ENCODE results near the gene MT2A.

MT2A gene

GRCh38 chr16:56645311-56645710, 36.9 kb downstream of the MT2A start:
- Histone ChIP-seq H3K36me3 (ENCODE audit: low read length) (no peaks in the 10 kb centered on the region), H2AFZ (ENCODE audit: low read depth, low read length, severe bottlenecking) (no peak overlapping the region), H3F3A (ENCODE audit: insufficient read depth) (no peaks in the 10 kb centered on the region), H4K20me1 (ENCODE audit: low read depth, low read length) (no peaks in the 10 kb centered on the region), H3K79me2 (ENCODE audit: insufficient read depth, low read length) (no peaks in the 10 kb centered on the region), H3K9me3 (ENCODE audit: insufficient read depth, low read length) (no peaks in the 10 kb centered on the region), H3K27me3 (ENCODE audit: low read length) (no peaks in the 10 kb centered on the region), H3K27ac (ENCODE audit: low read depth, low read length) (no peak overlapping the region), H3K9me2 (replicated peaks; ENCODE audit: insufficient read depth, low read length) (no peaks in the 10 kb centered on the region), H3K9ac (ENCODE audit: low read length) (no peak overlapping the region), H3K4me2 (ENCODE audit: low read depth, low read length, poor library complexity, severe bottlenecking) (no peak overlapping the region), H3K4me3 (ENCODE audit: insufficient read depth, low read length, poor library complexity, severe bottlenecking) (no peak overlapping the region)
- TF ChIP-seq CTCF (IDR thresholded peaks at IDR 0.05; ENCODE audit: insufficient read depth, low read length, poor library complexity, severe bottlenecking): no peak
- no peak for TF ChIP-seq EZH2phosphoT487 (conservative IDR thresholded peaks at IDR 0.05; ENCODE audit: low read length)

- TF ChIP-seq EZH2phosphoT487 (conservative IDR thresholded peaks at IDR 0.05; ENCODE audit: low read length) (no peak), CTCF (IDR thresholded peaks at IDR 0.05; ENCODE audit: insufficient read depth, low read length, poor library complexity, severe bottlenecking) (no peak)
- no peak overlapping the region for H3K27ac ChIP-seq (ENCODE audit: low read depth, low read length)
- no peaks in the 10 kb centered on the region for H3K9me3 ChIP-seq (ENCODE audit: insufficient read depth, low read length)
- no peaks in the 10 kb centered on the region for H4K20me1 ChIP-seq (ENCODE audit: low read depth, low read length)
- no peak overlapping the region for H3K4me3 ChIP-seq (ENCODE audit: insufficient read depth, low read length, poor library complexity, severe bottlenecking)
- no peaks in the 10 kb centered on the region for H3K79me2 ChIP-seq (ENCODE audit: insufficient read depth, low read length)
- H3K4me2 ChIP-seq (ENCODE audit: low read depth, low read length, poor library complexity, severe bottlenecking): no peak overlapping the region
- no peaks in the 10 kb centered on the region for H3K36me3 ChIP-seq (ENCODE audit: low read length)
- H3K27me3 ChIP-seq (ENCODE audit: low read length): no peaks in the 10 kb centered on the region
- H2AFZ ChIP-seq (ENCODE audit: low read depth, low read length, severe bottlenecking): no peak overlapping the region
- H3F3A ChIP-seq (ENCODE audit: insufficient read depth): no peaks in the 10 kb centered on the region
- no peaks in the 10 kb centered on the region for H3K9me2 ChIP-seq (replicated peaks; ENCODE audit: insufficient read depth, low read length)
- H3K9ac ChIP-seq (ENCODE audit: low read length): no peak overlapping the region
Measured at GRCh38 chr16:56645838-56646237, 37.5 kb downstream of the MT2A start.

- Histone ChIP-seq H2AFZ (ENCODE audit: low read depth, low read length, severe bottlenecking) (no peak overlapping the region), H3K79me2 (ENCODE audit: insufficient read depth, low read length) (no peaks in the 10 kb centered on the region), H3K9me3 (ENCODE audit: insufficient read depth, low read length) (no peaks in the 10 kb centered on the region), H3K9ac (ENCODE audit: low read length) (no peak overlapping the region), H3K36me3 (ENCODE audit: low read length) (no peaks in the 10 kb centered on the region), H4K20me1 (ENCODE audit: low read depth, low read length) (no peaks in the 10 kb centered on the region), H3K4me2 (ENCODE audit: low read depth, low read length, poor library complexity, severe bottlenecking) (no peak overlapping the region), H3F3A (ENCODE audit: insufficient read depth) (no peaks in the 10 kb centered on the region), H3K27ac (ENCODE audit: low read depth, low read length) (no peak overlapping the region), H3K27me3 (ENCODE audit: low read length) (no peaks in the 10 kb centered on the region), H3K4me3 (ENCODE audit: insufficient read depth, low read length, poor library complexity, severe bottlenecking) (no peak overlapping the region), H3K9me2 (replicated peaks; ENCODE audit: insufficient read depth, low read length) (no peaks in the 10 kb centered on the region)
- TF ChIP-seq EZH2phosphoT487 (conservative IDR thresholded peaks at IDR 0.05; ENCODE audit: low read length) (no peak), CTCF (IDR thresholded peaks at IDR 0.05; ENCODE audit: insufficient read depth, low read length, poor library complexity, severe bottlenecking) (no peak)
Measured at GRCh38 chr16:56647641-56648431, 39.5 kb downstream of the MT2A start.

Measured in SU-DHL-6 (cell line).